Neural cell (in vitro differentiated cells): ENCODE results near the gene RNF26. TPM values are rescaled to one million over a fixed set of nuclear protein-coding genes. Genes with fewer than 3 reads are reported as not detected.

Experiments used
- H2AFZ ChIP-seq: fragments of 200-600, 300-800 bp; sonication (generic), shearing (Covaris generic); 2 replicates; pipeline ENCODE4 v1.6.0; 2014; ENCODE audit warnings: low read depth, mild to moderate bottlenecking, antibody characterized with exemption, low read length, moderate library complexity
- H3F3A ChIP-seq: fragments of 200-600 bp; shearing (Covaris generic); 2 replicates; pipeline ENCODE4 v1.6.1; 2016; ENCODE audit warnings: mild to moderate bottlenecking, moderate library complexity, mixed read lengths, antibody characterized with exemption, low read length; ENCODE audit not compliant: insufficient read depth, poor library complexity, severe bottlenecking
- H3K27ac ChIP-seq: fragments of 200-600, 300-800 bp; sonication (generic), shearing (Covaris generic); 2 replicates; pipeline ENCODE4 v1.5.1; 2014; ENCODE audit warnings: mild to moderate bottlenecking, low read length, moderate library complexity
- H3K27me3 ChIP-seq: fragments of 300-800, 200-600 bp; sonication (generic), shearing (Covaris generic); 2 replicates; pipeline ENCODE4 v1.6.0; 2014; ENCODE audit warnings: mild to moderate bottlenecking, low read depth, low read length, moderate library complexity; ENCODE audit not compliant: insufficient read depth
- H3K36me3 ChIP-seq: fragments of 300-800, 200-600 bp; sonication (generic), shearing (Covaris generic); 2 replicates; pipeline ENCODE4 v1.5.1; 2014; ENCODE audit warnings: mild to moderate bottlenecking, antibody characterized with exemption, low read length, moderate library complexity; ENCODE audit not compliant: insufficient read depth
- H3K4me2 ChIP-seq: fragments of 300-800, 200-600 bp; sonication (generic), shearing (Covaris generic); 2 replicates; pipeline ENCODE4 v1.6.0; 2014; ENCODE audit warnings: mild to moderate bottlenecking, low read length
- H3K4me3 ChIP-seq: fragments of 300-800, 200-600 bp; sonication (generic), shearing (Covaris generic); 2 replicates; pipeline ENCODE4 v1.5.1; 2014; ENCODE audit warnings: mild to moderate bottlenecking, low read length, moderate library complexity
- H3K79me2 ChIP-seq: fragments of 200-600 bp; shearing (Covaris generic); replicated peaks from 2 replicates; pipeline ENCODE4 v1.6.0; 2014; ENCODE audit warnings: mild to moderate bottlenecking, low read length, moderate library complexity; ENCODE audit not compliant: insufficient read depth
- H3K9ac ChIP-seq: fragments of 300-800, 200-600 bp; sonication (generic), shearing (Covaris generic); 2 replicates; pipeline ENCODE4 v1.6.1; 2016; ENCODE audit warnings: mild to moderate bottlenecking, low read length, mixed read lengths
- H3K9me2 ChIP-seq: fragments of 200-600 bp; shearing (Covaris generic); 2 replicates; pipeline ENCODE4 v1.6.1; 2016; ENCODE audit warnings: mild to moderate bottlenecking, low read length, mixed read lengths; ENCODE audit not compliant: insufficient read depth
- H3K9me3 ChIP-seq: fragments of 200-600, 300-800 bp; sonication (generic), shearing (Covaris generic); 2 replicates; pipeline ENCODE4 v1.6.1; 2016; ENCODE audit warnings: mild to moderate bottlenecking, mixed run types, low read length, moderate library complexity, mixed read lengths
- H4K20me1 ChIP-seq: fragments of 200-600 bp; shearing (Covaris generic); 2 replicates; pipeline ENCODE4 v1.6.1; 2016; ENCODE audit warnings: mild to moderate bottlenecking, mixed run types; ENCODE audit not compliant: insufficient read depth
- CTCF ChIP-seq: fragments of 450-650 bp; IDR thresholded peaks from 2 replicates; pipeline ENCODE4 v1.5.1; 2014; ENCODE audit warnings: antibody characterized with exemption, mild to moderate bottlenecking, moderate library complexity; ENCODE audit not compliant: poor library complexity, severe bottlenecking
- EP300 ChIP-seq: fragments of 450-650 bp; conservative IDR thresholded peaks from 2 replicates; pipeline ENCODE4 v1.6.1; 2014; ENCODE audit warnings: antibody characterized with exemption, mild to moderate bottlenecking, moderate library complexity; ENCODE audit not compliant: poor library complexity, severe bottlenecking
- EZH2 ChIP-seq: fragments of 200-600, 300-800 bp; shearing (Covaris generic), sonication (generic); IDR thresholded peaks from 2 replicates; pipeline ENCODE4 v1.6.1; 2014; ENCODE audit warnings: antibody characterized with exemption, low read length, borderline replicate concordance, mild to moderate bottlenecking; ENCODE audit not compliant: insufficient read depth, poor library complexity, severe bottlenecking
- MXI1 ChIP-seq: fragments of 450-650 bp; conservative IDR thresholded peaks from 2 replicates; pipeline ENCODE4 v1.6.1; 2014; ENCODE audit warnings: antibody characterized with exemption, mild to moderate bottlenecking; ENCODE audit not compliant: poor library complexity, severe bottlenecking
- POLR2AphosphoS5 ChIP-seq: IDR thresholded peaks from 2 replicates; pipeline ENCODE4 v1.6.1; 2012
- RAD21 ChIP-seq: fragments of 450-650 bp; conservative IDR thresholded peaks from 2 replicates; pipeline ENCODE4 v1.6.1; 2014; ENCODE audit warnings: antibody characterized with exemption, mild to moderate bottlenecking, moderate library complexity
- REST ChIP-seq: IDR thresholded peaks from 2 replicates; pipeline ENCODE4 v1.6.1; 2012; ENCODE audit warnings: borderline replicate concordance
- SMC3 ChIP-seq: fragments of 450-650 bp; conservative IDR thresholded peaks from 2 replicates; pipeline ENCODE4 v1.6.1; 2014; ENCODE audit warnings: antibody characterized with exemption, mild to moderate bottlenecking, moderate library complexity; ENCODE audit not compliant: poor library complexity
- TAF1 ChIP-seq: IDR thresholded peaks from 2 replicates; pipeline ENCODE4 v1.6.1; 2012; ENCODE audit warnings: low read depth
- polyA plus RNA-seq: library from polyadenylated mRNA; depleted of rRNA; stranded (reverse); fragments of >200 nt; gene quantifications from 2 replicates; pipeline ENCODE4 v1.2.3, GENCODE V29; 2014

Gene RNF26
- polyA plus RNA-seq, 1 donor from 2014 or later = 2.6 TPM

GRCh38 chr11:119310682-119311052 is 23.7 kb upstream of the RNF26 start:
- H3K27ac ChIP-seq = no peak overlapping the region
- H3K36me3 ChIP-seq = no peaks in the 10 kb centered on the region
- H3F3A ChIP-seq = no peaks in the 10 kb centered on the region

GRCh38 chr11:119314726-119315125 is 19.6 kb upstream of the RNF26 start:
- Histone ChIP-seq H2AFZ (no peak overlapping the region), H3K27ac (no peak overlapping the region), H3K4me2 (no peak overlapping the region), H3K36me3 (no peaks in the 10 kb centered on the region), H3K9me2 (no peaks in the 10 kb centered on the region), H3F3A (no peaks in the 10 kb centered on the region), H4K20me1 (no peaks in the 10 kb centered on the region), H3K4me3 (no peak overlapping the region), H3K27me3 (peaks cover 29% of the 10 kb centered on the region), H3K9ac (no peak overlapping the region), H3K9me3 (no peaks in the 10 kb centered on the region), H3K79me2 (no peaks in the 10 kb centered on the region)
- no peak for TF ChIP-seq RAD21
- no peak for TF ChIP-seq TAF1
- TF ChIP-seq EZH2 = no peak
- no peak for TF ChIP-seq MXI1
- no peak for TF ChIP-seq POLR2AphosphoS5
- no peak for TF ChIP-seq EP300
- no peak for TF ChIP-seq SMC3
- TF ChIP-seq REST = no peak
- TF ChIP-seq CTCF = no peak

More at GRCh38 chr11:119310682-119311052, 23.7 kb upstream of the RNF26 start:
- no peak overlapping the region for H3K9ac ChIP-seq
- H3K79me2 ChIP-seq = no peaks in the 10 kb centered on the region
- no peaks in the 10 kb centered on the region for H3K9me2 ChIP-seq
- TF ChIP-seq POLR2AphosphoS5 = no peak
- no peak overlapping the region for H3K4me2 ChIP-seq
- H3K4me3 ChIP-seq = no peak overlapping the region
- no peak overlapping the region for H2AFZ ChIP-seq
- H4K20me1 ChIP-seq = no peaks in the 10 kb centered on the region
- peaks cover 11% of the 10 kb centered on the region for H3K27me3 ChIP-seq
- no peaks in the 10 kb centered on the region for H3K9me3 ChIP-seq
